ENCODE data around the gene FERMT3. TPM values are rescaled to one million over a fixed set of nuclear protein-coding genes. Genes with fewer than 3 reads are reported as not detected.

Gene FERMT3
- total RNA-seq, 1 experiment from 2014 or later, result 10.6 TPM

GRCh38 chr11:64178951-64179639, 27.4 kb upstream of the FERMT3 start:
- WGBS (ENCODE audit: extremely low coverage, insufficient read length, low lambda C conversion rate), result no CpG with 5 or more reads among the region's 12 CpGs
- Histone ChIP-seq H2BK5ac (ENCODE audit: insufficient read length, low read length) (no peak overlapping the region), H2BK120ac (ENCODE audit: low read depth, low read length, poor library complexity, severe bottlenecking) (no peak overlapping the region), H2BK20ac (ENCODE audit: low read depth, low read length, poor library complexity, severe bottlenecking) (no peak overlapping the region), H3K4me2 (ENCODE audit: insufficient read depth, insufficient read length, low read length) (no peak overlapping the region), H3K18ac (ENCODE audit: insufficient read length, low read depth, low read length) (no peak overlapping the region), H3K4me1 (ENCODE audit: insufficient read depth, low read length) (peaks cover 4% of the 10 kb centered on the region; the same call in 1 of the 2 replicates), H3K27ac (ENCODE audit: insufficient read length, low read depth, low read length) (no peak overlapping the region), H3K23me2 (ENCODE audit: insufficient read length, low read depth, low read length, poor library complexity, severe bottlenecking) (no peaks in the 10 kb centered on the region), H3K9ac (ENCODE audit: extremely low read depth, insufficient read length, low read length) (no peak overlapping the region), H3K14ac (ENCODE audit: insufficient read depth, low read length) (no peak overlapping the region), H4K8ac (replicated peaks; ENCODE audit: insufficient read length, low read depth, low read length) (no peak overlapping the region), H2AFZ (ENCODE audit: low read length) (no peak overlapping the region), H3K27me3 (ENCODE audit: insufficient read depth, low read length) (no peaks in the 10 kb centered on the region; the same call in 1 of the 2 replicates), H4K5ac (ENCODE audit: insufficient read length, low read depth, low read length) (no peak overlapping the region), H3K9me3 (ENCODE audit: control insufficient read depth, low read depth, low read length) (no peaks in the 10 kb centered on the region), H3K4ac (ENCODE audit: low read depth, low read length) (no peak overlapping the region), H4K91ac (ENCODE audit: insufficient read length, low read depth, low read length) (no peak overlapping the region), H2BK15ac (ENCODE audit: low read depth, low read length) (no peak overlapping the region), H3K23ac (ENCODE audit: insufficient read length, low read depth, low read length) (no peak overlapping the region), H3T11ph (ENCODE audit: low read length) (no peak overlapping the region), H2BK12ac (ENCODE audit: insufficient read length, low read depth, low read length) (no peak overlapping the region), H3K79me1 (ENCODE audit: insufficient read depth, low read depth, low read length, poor library complexity, severe bottlenecking) (no peaks in the 10 kb centered on the region), H2AK5ac (ENCODE audit: insufficient read length, low read length) (no peak overlapping the region), H3K56ac (ENCODE audit: insufficient read length, low read depth, low read length) (no peak overlapping the region), H4K20me1 (ENCODE audit: control insufficient read depth, insufficient read depth, insufficient read length) (peaks cover 3% of the 10 kb centered on the region), H3K79me2 (ENCODE audit: insufficient read depth, low read length) (no peaks in the 10 kb centered on the region)
- Mint-ChIP-seq H3K27me3 (ENCODE audit: low read depth) (peaks cover 2% of the 10 kb centered on the region), H3K27ac (no peak overlapping the region), H3K36me3 (ENCODE audit: insufficient read depth in 1 of 3, low read depth in 3 of 3) (peaks cover 20 to 34% (median 24%) of the 10 kb centered on the region in 3 experiments; a peak in 6 of 7 replicates), H3K4me3 (no peak overlapping the region), H3K9me3 (peaks cover 2 to 5% of the 10 kb centered on the region in 2 experiments), H3K4me1 (peaks cover 22 to 24% of the 10 kb centered on the region in 2 experiments)
- TF ChIP-seq CTCF (conservative IDR thresholded peaks at IDR 0.05), result no peak
- no peak for DNase-seq
